ENCODE data around the gene DLG2. TPM values are rescaled to one million over a fixed set of nuclear protein-coding genes. Genes with fewer than 3 reads are reported as not detected.

DLG2 gene
- total RNA-seq, 3 donors from 2014 or later = 4.3 to 12.3 (median 6.9) TPM

DNA sequence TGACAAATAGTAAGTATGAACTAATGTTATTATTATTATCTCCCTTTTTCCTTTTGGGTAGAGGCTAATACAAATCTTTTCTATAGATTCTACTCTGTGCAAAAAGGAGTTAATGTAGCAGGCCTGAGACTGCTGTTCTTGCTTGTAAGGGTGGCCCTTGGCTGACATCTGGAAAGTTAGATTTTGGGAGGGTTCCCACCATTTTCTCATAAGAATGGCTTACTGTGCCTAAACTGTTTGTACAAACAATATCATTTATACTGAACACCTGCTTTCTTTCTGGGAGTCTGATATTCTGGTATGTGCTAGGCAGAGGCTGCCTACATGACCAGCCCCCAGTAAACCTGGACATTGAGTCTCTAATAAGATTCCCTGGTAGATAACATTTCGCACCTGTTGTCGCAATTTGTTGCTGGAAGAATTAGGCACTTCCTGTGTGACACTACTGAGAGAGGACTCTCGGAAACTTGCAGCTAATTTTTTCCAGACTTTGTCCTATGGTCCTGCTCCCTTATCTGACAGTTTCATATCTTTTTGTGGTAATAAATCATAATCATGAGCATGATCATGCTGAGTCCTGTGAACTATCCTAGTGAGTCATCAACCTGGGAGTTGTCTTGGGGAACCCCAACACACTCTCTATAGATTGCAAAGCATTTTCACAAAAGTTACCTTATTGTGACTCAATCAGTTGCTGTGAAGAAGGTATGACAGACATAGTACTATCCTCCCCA is 2083.3 kb downstream of the DLG2 start:
- no peak for DNase-seq (ENCODE audit: low spot score in 2 of 2)
- Histone ChIP-seq H3K9me3 (no peaks in the 10 kb centered on the region), H3K4me1 (no peaks in the 10 kb centered on the region), H3K36me3 (no peaks in the 10 kb centered on the region), H3K4me3 (no peak overlapping the region), H3K27ac (no peak overlapping the region), H3K27me3 (no peaks in the 10 kb centered on the region)
- TF ChIP-seq, protein P1, sequence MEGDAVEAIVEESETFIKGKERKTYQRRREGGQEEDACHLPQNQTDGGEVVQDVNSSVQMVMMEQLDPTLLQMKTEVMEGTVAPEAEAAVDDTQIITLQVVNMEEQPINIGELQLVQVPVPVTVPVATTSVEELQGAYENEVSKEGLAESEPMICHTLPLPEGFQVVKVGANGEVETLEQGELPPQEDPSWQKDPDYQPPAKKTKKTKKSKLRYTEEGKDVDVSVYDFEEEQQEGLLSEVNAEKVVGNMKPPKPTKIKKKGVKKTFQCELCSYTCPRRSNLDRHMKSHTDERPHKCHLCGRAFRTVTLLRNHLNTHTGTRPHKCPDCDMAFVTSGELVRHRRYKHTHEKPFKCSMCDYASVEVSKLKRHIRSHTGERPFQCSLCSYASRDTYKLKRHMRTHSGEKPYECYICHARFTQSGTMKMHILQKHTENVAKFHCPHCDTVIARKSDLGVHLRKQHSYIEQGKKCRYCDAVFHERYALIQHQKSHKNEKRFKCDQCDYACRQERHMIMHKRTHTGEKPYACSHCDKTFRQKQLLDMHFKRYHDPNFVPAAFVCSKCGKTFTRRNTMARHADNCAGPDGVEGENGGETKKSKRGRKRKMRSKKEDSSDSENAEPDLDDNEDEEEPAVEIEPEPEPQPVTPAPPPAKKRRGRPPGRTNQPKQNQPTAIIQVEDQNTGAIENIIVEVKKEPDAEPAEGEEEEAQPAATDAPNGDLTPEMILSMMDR (IDR thresholded peaks at IDR 0.05) = no peak
- TF ChIP-seq POLR2A (IDR thresholded peaks at IDR 0.05) (no peak), POLR2AphosphoS5 (IDR thresholded peaks at IDR 0.05) (no peak)
- intact Hi-C loops (cut with DNase I; ENCODE audit: low total_unique reads) = no loop called here

DNA sequence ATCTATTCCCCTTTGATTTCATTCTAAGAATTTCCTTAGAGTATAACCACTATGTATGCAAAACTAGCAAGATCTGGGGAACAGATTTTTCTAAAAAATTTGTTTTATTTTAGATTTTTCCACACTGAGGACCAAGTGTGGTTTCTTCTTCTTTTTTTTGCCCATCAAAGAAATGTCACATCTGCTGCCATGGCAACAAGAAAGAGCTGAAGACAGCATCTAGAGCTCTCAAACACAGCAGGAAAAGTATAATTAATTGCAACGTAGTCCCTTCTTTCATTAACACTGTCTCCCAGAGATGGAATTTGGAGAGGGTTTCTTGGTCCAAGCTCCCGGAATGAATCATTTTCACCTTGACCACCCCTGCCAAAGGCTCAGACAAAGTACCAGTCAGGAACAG is 2084.3 kb downstream of the DLG2 start:
- Histone ChIP-seq H3K36me3 (no peaks in the 10 kb centered on the region), H3K27me3 (no peaks in the 10 kb centered on the region), H3K4me1 (no peaks in the 10 kb centered on the region), H3K27ac (no peak overlapping the region), H3K9me3 (no peaks in the 10 kb centered on the region), H3K4me3 (no peak overlapping the region)
- TF ChIP-seq POLR2A (IDR thresholded peaks at IDR 0.05) (no peak), POLR2AphosphoS5 (IDR thresholded peaks at IDR 0.05) (no peak)
- TF ChIP-seq, protein P1 (IDR thresholded peaks at IDR 0.05) = no peak
- intact Hi-C loops (cut with DNase I; ENCODE audit: low total_unique reads) = no loop called here
- no peak for DNase-seq (ENCODE audit: low spot score in 2 of 2)

DNA sequence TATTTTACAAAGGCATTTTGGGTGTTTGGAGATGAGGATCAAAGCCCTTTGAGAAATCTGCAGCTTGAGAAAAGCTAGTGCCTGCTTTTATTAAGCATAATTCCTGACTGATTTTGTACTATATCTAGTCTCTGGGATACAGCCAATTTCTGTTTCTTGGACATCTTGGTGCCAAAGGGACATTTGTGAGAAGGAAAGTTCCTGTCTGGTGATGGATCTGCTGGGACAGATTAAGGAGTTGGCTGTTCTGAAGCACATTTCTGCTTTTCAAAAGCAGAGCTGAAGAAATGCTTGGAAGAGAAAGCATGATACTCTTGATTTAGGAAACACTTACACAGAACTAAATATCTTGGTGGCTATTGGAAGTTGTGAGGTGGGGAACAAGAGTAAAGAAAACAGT is 2086.4 kb downstream of the DLG2 start:
- intact Hi-C loops (cut with DNase I; ENCODE audit: low total_unique reads) = no loop called here
- no peak overlapping the region for H3K4me3 ChIP-seq
- no peak for TF ChIP-seq POLR2AphosphoS5 (IDR thresholded peaks at IDR 0.05)
- TF ChIP-seq POLR2A (IDR thresholded peaks at IDR 0.05) = no peak
- TF ChIP-seq, protein P1 (IDR thresholded peaks at IDR 0.05) = no peak

DNA sequence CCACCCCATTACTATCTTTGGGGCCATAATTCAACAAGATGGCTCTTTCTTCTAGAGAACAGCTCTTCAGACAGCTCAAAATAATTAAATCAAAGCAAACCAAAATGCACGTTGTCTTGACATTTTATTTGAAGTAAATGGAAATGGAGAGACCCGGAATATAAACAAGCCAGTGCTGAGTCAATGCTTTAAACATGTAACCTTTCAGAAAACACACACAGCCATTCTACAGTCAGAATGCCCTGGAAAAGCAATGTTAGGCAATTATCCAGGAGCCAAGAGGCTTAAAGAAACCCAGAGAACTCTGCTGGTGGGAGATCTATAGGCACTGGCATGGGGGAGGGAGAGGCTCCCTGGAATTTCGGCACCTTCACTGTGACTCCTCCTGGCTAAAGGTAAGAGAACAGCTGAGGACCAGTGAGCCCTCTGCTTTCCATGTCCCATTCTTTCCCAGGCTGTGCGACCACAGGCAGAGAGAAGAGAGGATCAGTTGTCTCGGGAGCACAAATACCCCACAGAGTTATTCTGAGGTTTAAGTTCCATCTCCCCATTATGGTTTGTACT is 2086.9 kb downstream of the DLG2 start:
- Histone ChIP-seq H3K4me1 (no peaks in the 10 kb centered on the region), H3K9me3 (no peaks in the 10 kb centered on the region), H3K4me3 (no peak overlapping the region), H3K27me3 (no peaks in the 10 kb centered on the region), H3K36me3 (no peaks in the 10 kb centered on the region), H3K27ac (no peak overlapping the region)
- DNase-seq (ENCODE audit: low spot score in 2 of 2) = no peak
- intact Hi-C loops (cut with DNase I; ENCODE audit: low total_unique reads) = no loop called here
- TF ChIP-seq POLR2AphosphoS5 (IDR thresholded peaks at IDR 0.05) (no peak), POLR2A (IDR thresholded peaks at IDR 0.05) (no peak)
- TF ChIP-seq, protein P1 (IDR thresholded peaks at IDR 0.05) = no peak

More for the DNA sequence above, 2086.4 kb downstream of the DLG2 start:
- no peak for DNase-seq (ENCODE audit: low spot score in 2 of 2)
- no peaks in the 10 kb centered on the region for H3K36me3 ChIP-seq
- H3K4me1 ChIP-seq = no peaks in the 10 kb centered on the region
- H3K27ac ChIP-seq = no peak overlapping the region
- H3K9me3 ChIP-seq = no peaks in the 10 kb centered on the region
- no peaks in the 10 kb centered on the region for H3K27me3 ChIP-seq

DNA sequence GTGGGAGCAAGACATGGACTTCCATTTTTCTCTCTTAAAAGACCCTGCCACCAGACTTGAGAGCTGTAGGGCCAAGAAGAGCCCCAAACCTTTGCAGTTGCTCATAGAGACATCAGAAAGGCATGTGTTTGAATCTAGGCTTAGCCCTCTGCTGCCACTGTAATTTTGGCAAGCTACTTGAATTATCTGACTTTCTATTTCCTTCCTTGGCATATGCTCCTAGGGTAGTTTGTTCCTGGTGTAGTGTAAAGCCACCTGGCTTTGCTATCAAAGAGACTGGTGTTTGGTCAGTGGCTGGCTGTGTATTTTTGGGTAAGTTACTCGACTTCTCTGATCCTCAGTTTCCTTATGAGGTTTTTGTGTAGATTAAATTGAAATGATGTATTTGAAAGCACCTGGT is 2088.9 kb downstream of the DLG2 start:
- no peaks in the 10 kb centered on the region for H3K4me1 ChIP-seq
- no peaks in the 10 kb centered on the region for H3K27me3 ChIP-seq
- DNase-seq (ENCODE audit: low spot score in 2 of 2) = no peak

More for the DNA sequence above, 2088.9 kb downstream of the DLG2 start:
- TF ChIP-seq POLR2AphosphoS5 (IDR thresholded peaks at IDR 0.05) (no peak), POLR2A (IDR thresholded peaks at IDR 0.05) (no peak)
- TF ChIP-seq, protein P1 (IDR thresholded peaks at IDR 0.05) = no peak
- no peaks in the 10 kb centered on the region for H3K9me3 ChIP-seq
- no peaks in the 10 kb centered on the region for H3K36me3 ChIP-seq
- no peak overlapping the region for H3K27ac ChIP-seq
- intact Hi-C loops (cut with DNase I; ENCODE audit: low total_unique reads) = no loop called here
- H3K4me3 ChIP-seq = no peak overlapping the region
